Esophagus squamous epithelium (tissue), 5 donors: ENCODE data around the gene AVPR1A. TPM values are rescaled to one million over a fixed set of nuclear protein-coding genes. Genes with fewer than 3 reads are reported as not detected.

ENCODE experiments used
- DNase-seq: peaks from one replicate; lab custom pipeline; 2025; lab: John Stamatoyannopoulos, UW
- H3K27ac ChIP-seq, 4 donors: fragments of 200-600 bp; sonication (generic); one replicate each; pipeline ENCODE4 v1.5.1; 2016 to 2019; ENCODE audit warnings: mild to moderate bottlenecking in 1 of 4
- H3K27me3 ChIP-seq, 4 donors: fragments of 200-600 bp; sonication (generic); 1 replicate in 3 of 4; 2 replicates in 1 of 4; pipeline versions ENCODE4 v1.5.1 to v1.6.0; 2017 to 2021; ENCODE audit warnings: antibody characterized with exemption in 1 of 4
- H3K36me3 ChIP-seq, 3 donors: fragments of 200-600 bp; sonication (generic); one replicate each; pipeline ENCODE4 v1.5.1; 2016 to 2019
- H3K4me1 ChIP-seq, 3 donors: fragments of 200-600 bp; sonication (generic); one replicate each; pipeline ENCODE4 v1.5.1; 2017 to 2019
- H3K4me3 ChIP-seq, 4 donors: fragments of 200-600 bp; sonication (generic); 1 replicate in 3 of 4; 2 replicates in 1 of 4; pipeline ENCODE4 v1.5.1; 2016 to 2019; ENCODE audit warnings: mild to moderate bottlenecking in 2 of 4, moderate library complexity in 1 of 4
- H3K9me3 ChIP-seq, 3 donors: fragments of 200-600 bp; sonication (generic); one replicate each; pipeline ENCODE4 v1.5.1; 2016 to 2019
- CTCF ChIP-seq, 6 experiments: fragments of 450-650 bp in 4 of 6; fragments of 200-600 bp in 2 of 6; sonication (generic) in 2 of 6; IDR thresholded peaks; one replicate each; pipeline ENCODE4 v1.5.1; 2016 to 2019; ENCODE audit warnings: antibody characterized with exemption in 6 of 6, mild to moderate bottlenecking in 4 of 6, moderate library complexity in 4 of 6
- POLR2A ChIP-seq, 4 donors: fragments of 450-650 bp; IDR thresholded peaks; one replicate each; pipeline ENCODE4 v1.6.1; 2017; ENCODE audit warnings: antibody characterized with exemption in 4 of 4, mild to moderate bottlenecking in 4 of 4, moderate library complexity in 3 of 4
- WGBS, 2 donors: methylation state at CpG; one replicate each; pipeline ENCODE4 v1.1.5; 2018; 5-methylcytosine and 5-hydroxymethylcytosine counted together
- intact Hi-C: fragments of 100-400 bp; cut with DNase I; formaldehyde crosslinking; loops from one replicate; pipeline ENCODE4 v1.15.0; 2022
- total RNA-seq, 4 donors: library from RNA; depleted of rRNA; stranded (reverse); fragments of >200 nt; gene quantifications; one replicate each; pipeline ENCODE4 v1.1.0, GENCODE V29; 2016
- donor health status: DM: yes; HTN: yes; CAD: no.

AVPR1A gene
- total RNA-seq, 4 donors from 2014 or later, result 0.87 to 2.8 (median 1.6) TPM

- Histone ChIP-seq H3K4me3 (no peak overlapping the region), H3K4me1 (no peaks in the 10 kb centered on the region), H3K9me3 (no peaks in the 10 kb centered on the region), H3K27ac (no peak overlapping the region), H3K36me3 (no peaks in the 10 kb centered on the region), H3K27me3 (no peaks in the 10 kb centered on the region)
- 55 to 56% methylated on average over 1 of the region's 1 CpG for WGBS, 2 donors
- no peak for DNase-seq
- TF ChIP-seq CTCF (IDR thresholded peaks at IDR 0.05), result no peak
- TF ChIP-seq POLR2A (IDR thresholded peaks at IDR 0.05), result no peak
- intact Hi-C loops, result no loop called here
These were observed 18.8 kb downstream of the AVPR1A start for GRCh38 chr12:63132201-63132600.

GRCh38 chr12:63129927-63130326 is 21.1 kb downstream of the AVPR1A start:
- WGBS, 2 donors, result 54 to 75% methylated on average over 2 of the region's 2 CpGs
- Histone ChIP-seq H3K9me3 (no peaks in the 10 kb centered on the region), H3K27me3 (no peaks in the 10 kb centered on the region), H3K36me3 (no peaks in the 10 kb centered on the region), H3K4me3 (no peak overlapping the region), H3K4me1 (no peaks in the 10 kb centered on the region), H3K27ac (no peak overlapping the region)
- DNase-seq, result no peak
- no peak for TF ChIP-seq CTCF (IDR thresholded peaks at IDR 0.05)
- TF ChIP-seq POLR2A (IDR thresholded peaks at IDR 0.05), result no peak
- intact Hi-C loops, result no loop called here

GRCh38 chr12:63124778-63125177 is 26.2 kb downstream of the AVPR1A start:
- no peak overlapping the region for H3K4me3 ChIP-seq
- DNase-seq, result no peak
- H3K27me3 ChIP-seq, result no peaks in the 10 kb centered on the region
- H3K27ac ChIP-seq, result no peak overlapping the region
- no peak for TF ChIP-seq POLR2A (IDR thresholded peaks at IDR 0.05)
- no peak for TF ChIP-seq CTCF (IDR thresholded peaks at IDR 0.05)
- H3K9me3 ChIP-seq, result no peaks in the 10 kb centered on the region
- no peaks in the 10 kb centered on the region for H3K4me1 ChIP-seq
- H3K36me3 ChIP-seq, result no peaks in the 10 kb centered on the region
- intact Hi-C loops, result no loop called here

GRCh38 chr12:63103494-63104131 is 47.4 kb downstream of the AVPR1A start:
- intact Hi-C loops, result no loop called here
- 6 to 7% methylated on average over 5 of the region's 5 CpGs for WGBS, 2 donors
- H3K4me1 ChIP-seq, result no peaks in the 10 kb centered on the region
- H3K4me3 ChIP-seq, result no peak overlapping the region
- no peaks in the 10 kb centered on the region for H3K9me3 ChIP-seq
- H3K27ac ChIP-seq, result no peak overlapping the region
- H3K27me3 ChIP-seq, result no peaks in the 10 kb centered on the region
- no peak for DNase-seq
- TF ChIP-seq CTCF (IDR thresholded peaks at IDR 0.05) (peak; percentile 31 to 67 (median 46)), POLR2A (IDR thresholded peaks at IDR 0.05) (no peak)
- no peaks in the 10 kb centered on the region for H3K36me3 ChIP-seq

- Histone ChIP-seq H3K36me3 (no peaks in the 10 kb centered on the region), H3K9me3 (no peaks in the 10 kb centered on the region), H3K27ac (no peak overlapping the region), H3K4me1 (no peaks in the 10 kb centered on the region), H3K27me3 (no peaks in the 10 kb centered on the region), H3K4me3 (no peak overlapping the region)
- no peak for DNase-seq
- intact Hi-C loops, result no loop called here
- WGBS, 2 donors, result 71 to 75% methylated on average over 2 of the region's 2 CpGs
- TF ChIP-seq CTCF (IDR thresholded peaks at IDR 0.05) (no peak), POLR2A (IDR thresholded peaks at IDR 0.05) (no peak)
These were observed 49.1 kb downstream of the AVPR1A start for GRCh38 chr12:63101920-63102319.
